ENCODE data around the gene MYO10.
"Not testable (repeated sequence)": the region's sequence is repeated elsewhere in the genome, so short reads cannot be mapped to it uniquely, and the experiment has no call there.

MYO10 gene

DNA sequence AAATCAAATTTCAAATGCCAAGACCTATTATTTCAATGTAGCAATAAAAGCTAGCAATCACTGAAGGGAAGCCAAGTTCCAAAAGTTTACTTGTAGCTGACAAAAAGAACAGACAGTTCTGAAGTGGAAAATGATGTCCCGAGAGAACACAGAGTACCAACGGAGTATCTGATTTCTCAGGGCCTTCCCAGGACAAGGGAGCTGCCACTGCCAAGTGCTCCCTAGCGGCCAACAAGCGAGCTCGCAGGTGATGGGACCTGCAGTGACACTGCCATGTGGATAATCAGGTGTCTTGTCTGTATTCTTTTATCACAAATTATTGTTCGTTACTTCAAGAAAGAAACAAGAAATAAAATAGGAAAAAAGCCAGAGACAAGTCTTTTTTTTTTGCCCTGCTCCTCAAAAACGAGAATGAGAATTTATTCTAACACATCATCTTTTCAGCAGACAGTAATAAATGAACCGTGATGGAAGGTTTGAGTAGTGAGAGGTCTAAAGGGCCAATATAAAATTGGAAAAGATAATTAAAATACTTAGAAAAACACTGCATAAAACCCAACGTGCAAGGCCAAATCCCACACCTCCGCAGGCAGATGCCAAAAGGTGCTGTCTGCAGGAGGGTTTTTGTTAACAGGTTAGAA lies 159.4 kb downstream of the MYO10 start:
- peak; percentile 71 to 79 for DNase-seq

DNA sequence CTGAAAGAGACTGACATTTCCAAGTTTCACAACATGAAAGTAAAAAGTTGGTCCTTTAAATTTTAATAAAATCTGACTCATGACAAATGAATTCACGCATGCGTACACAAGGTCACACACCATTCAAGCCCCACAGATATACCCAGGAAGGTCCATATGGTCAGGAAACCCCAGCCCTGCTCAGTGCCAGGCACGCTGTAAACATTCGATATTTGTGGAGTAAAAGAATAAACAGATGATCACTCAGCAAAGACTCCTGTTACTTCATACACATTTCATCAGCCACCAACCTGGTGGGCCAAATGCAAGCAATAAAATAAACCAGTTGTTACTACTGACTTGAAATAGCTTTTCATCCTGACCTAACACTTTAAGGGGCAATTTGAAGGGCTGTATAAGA lies 161.3 kb downstream of the MYO10 start:
- DNase-seq = no peak

DNA sequence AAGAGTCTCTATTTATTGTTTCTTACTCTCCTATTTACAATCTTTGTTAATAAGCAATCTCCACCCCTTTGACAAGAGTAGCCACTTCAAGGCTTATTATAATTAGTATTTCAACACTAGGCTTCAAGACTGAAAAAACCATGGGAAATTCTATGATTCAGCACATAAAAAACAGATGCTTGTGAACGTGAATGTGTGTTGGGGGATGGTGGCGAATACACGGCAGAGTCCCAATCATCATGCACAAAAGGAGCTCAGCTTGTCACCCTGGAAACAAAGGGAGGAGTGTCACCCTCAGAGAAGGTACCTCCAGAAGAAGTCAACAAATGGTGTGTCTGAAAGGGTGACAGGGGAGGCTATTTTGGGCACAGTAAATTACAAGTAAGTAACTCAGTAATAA lies 162.1 kb downstream of the MYO10 start:
- DNase-seq = no peak

DNA sequence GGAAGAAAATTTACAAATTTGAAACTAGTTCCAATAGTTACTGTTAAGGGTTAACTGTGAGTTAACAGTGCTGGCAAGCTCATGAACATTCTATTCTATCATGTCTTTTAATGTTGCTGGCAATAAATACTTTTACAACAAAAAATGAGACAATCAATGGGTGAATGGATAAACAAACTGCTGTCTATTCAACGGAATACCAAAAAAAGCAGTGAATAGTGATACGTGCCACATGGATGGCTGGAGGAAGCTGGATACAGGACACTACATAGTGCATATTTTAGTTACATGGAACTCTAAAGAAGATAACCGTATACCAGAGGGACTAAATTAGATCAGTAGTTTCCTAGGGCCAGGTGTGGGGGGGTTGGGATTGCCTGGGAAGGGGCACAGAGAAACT lies 163.5 kb downstream of the MYO10 start:
- DNase-seq = no peak

DNA sequence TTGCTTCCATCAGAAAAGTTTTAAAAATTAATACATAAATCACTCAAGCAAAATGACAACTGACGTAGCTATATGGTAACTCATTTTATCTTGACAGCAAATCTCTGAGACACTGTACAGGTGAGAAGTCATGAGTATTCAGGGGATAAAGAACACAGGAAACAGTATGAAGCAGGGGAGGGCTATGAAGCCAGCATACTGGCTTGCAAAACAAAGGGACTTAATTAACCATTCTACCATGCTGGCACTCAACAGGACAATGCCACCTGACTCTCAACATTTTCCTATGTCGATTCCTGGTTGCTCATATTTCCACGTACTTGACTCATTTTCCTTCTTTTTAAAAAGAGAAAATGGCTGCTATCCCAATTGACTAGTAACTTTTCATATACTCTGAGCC lies 167.9 kb downstream of the MYO10 start:
- DNase-seq = no peak

DNA sequence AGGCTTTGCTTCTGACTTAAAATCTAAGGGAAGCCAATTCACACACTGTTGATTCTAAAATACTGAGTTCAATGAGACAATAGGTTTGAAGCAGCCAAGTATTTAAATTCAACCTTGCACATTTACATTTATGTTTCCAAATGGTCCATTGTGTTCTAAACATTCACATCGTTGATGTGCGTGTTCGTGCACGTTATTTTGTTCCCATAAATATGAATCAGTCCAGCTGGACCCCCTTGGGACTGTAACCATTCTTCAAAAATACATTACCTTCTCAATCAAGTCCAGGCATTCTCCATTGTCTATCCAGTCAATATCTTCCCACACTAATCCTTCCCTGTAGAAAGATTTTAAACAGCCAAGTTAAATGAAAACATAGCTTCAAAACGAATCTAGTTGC lies 172.9 kb downstream of the MYO10 start:
- DNase-seq = no peak

DNA sequence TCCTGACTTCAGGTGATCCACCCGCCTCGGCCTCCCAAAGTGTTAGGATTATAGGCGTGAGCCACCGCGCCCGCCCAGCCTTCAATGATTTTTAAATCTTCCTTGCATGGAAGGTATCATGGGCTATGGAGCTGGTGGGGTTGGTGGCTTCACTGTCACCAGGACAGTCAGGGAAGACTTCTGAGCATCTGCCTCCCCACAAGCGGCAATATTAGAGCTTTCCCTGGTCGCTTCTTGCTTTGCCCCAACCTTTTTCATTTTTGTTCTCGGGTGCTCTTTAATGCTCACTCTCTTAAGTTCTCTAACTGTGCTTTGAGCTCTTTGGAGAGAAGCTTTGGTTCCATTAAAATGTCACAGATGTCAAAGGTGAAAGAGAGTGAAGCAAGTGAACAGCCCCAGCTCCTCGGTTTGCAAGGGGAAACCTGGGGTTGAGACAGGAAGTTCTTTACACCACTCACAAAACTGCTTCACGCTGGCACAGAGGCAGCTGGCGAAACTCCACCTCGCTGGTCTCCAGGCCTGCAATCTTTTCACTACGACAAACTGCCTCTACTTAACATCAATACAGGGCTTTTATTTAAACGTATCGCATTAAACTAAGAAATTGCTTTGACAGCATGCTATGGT lies 176.8 kb downstream of the MYO10 start:
- DNase-seq = peak; percentile 45 to 57

DNA sequence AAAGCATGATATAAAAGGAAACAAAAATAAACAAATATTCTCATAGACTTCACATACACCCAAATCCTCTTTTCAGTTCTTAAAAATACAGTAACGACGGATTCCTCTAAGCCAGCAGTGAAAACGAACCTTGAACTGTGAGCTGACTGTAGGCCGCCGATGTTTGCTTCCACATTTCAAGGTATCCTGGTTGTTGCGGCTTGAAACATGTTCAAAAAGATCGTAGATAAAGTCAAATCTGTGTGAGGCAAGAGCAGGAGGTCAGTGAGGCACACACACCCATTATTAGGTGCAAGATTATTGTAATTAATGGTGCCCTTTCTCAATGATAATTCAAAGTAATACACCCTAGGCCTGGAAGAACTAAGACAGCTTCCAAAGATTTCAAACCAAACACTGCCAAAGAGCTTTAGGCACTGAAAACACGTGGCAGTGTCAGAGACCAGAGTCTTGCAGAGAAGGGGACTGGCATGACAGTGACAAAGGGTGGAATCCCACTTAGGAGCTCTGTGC lies 178.0 kb downstream of the MYO10 start:
- DNase-seq = no peak

DNA sequence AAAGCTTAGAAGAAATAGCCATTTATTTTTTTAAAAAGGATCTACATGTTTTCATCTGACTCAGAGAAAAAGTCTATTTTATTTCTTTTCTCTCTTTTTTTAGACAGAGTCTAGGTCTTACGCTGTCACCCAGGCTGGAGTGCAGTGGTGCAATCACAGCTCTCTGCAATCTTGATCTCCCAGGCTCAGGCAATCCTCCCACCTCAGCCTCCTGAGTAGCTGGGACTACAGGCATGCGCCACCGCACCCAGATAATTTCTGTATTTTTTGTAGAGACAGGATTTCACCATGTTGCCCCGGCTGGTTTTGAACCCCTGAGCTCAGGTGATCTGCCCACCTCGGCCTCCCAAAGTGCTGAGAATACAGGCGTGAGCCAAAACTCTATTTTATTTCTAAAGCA lies 178.5 kb downstream of the MYO10 start:
- DNase-seq = not testable (repeated sequence)

DNA sequence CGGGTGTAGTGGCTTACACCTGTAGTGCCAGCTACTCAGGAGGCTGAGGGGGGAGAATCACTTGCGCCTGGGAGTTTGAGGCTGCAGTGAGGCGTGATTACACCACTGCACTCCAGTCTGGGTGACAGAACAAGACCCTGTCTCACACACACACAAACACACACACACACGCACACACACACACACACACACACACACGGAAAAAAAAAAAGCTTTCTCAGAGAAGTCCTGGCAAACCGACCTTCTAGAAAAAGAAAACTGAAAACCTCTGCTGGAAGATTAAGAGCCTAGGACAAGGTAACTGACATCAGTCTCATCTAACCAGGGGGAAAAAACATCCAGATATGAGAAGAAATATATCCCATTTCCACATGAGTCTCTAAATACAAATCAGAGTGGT lies 178.9 kb downstream of the MYO10 start:
- no peak for DNase-seq

DNA sequence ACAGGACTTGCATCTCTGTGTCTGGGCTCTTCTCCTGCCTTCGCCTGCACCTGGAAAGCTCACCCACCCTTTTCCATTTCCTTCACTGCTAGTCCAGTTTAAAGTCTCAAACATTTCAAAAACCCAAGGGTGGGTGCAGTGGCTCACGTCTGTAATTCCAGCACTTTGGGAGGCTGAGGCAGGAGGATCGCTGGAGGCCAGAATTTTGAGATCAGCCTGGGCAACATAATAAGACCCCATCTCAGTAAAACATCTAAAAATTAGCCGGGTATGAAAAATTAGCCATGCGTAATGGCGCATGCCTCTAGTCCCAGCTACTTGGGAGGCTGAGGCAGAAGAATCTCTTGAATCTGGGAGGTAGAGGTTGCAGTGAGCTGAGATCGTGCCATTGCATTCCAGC lies 179.4 kb downstream of the MYO10 start:
- no peak for DNase-seq

DNA sequence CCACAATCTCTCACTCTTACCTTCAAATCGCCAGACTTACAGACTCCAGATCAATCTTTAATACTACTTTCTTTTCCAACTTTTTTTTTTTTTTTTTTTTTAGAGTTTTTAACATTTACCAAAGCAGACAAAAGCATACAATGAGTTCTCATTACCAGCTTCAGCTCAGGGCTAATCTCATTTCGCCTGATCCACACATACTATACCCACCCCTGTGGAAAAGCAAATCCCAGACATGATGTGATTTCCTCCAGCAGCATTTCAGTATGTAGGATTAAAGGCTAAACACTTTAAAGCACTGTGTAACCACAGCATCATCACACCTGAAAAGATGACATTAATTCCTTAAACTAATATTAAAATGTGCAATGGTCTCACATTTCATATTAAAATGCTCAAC lies 180.4 kb downstream of the MYO10 start:
- DNase-seq = no peak

DNA sequence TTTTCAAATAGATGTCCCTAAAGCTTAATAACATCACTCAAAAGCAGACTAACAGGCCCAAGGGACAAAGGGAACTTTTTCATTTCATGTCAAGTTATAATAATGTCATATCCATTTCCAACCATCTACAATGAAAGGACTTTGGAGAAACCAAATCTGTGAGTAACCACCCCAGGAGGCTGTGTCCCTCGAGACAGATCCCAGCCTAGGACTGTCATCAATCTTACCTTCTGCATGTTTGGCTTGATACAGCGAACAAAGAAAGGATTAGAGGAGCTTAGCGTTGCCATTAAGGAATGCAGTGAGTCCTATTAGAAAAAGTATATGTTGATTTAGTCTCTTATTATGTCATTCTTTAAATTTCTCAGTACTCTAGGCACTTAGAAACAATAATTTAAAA lies 181.5 kb downstream of the MYO10 start:
- DNase-seq = no peak

DNA sequence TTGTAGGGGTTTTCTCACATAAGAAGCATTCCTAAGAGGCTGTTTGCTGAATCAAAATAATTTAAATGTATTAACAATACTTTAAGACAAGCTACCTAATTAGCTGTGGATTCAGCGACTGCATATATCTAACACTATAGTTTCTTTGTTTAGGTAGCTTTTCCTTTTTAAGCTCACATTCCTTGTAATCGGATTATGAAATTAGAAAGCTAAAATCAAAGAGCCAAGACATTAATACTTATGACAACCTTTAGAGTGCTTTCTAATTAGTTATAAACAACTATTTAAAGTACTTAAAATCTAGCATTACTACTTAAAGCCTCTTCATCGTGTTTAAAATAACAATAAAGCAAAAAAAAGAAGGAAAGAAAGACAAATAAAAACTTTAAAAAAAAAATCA lies 182.0 kb downstream of the MYO10 start:
- DNase-seq = no peak

DNA sequence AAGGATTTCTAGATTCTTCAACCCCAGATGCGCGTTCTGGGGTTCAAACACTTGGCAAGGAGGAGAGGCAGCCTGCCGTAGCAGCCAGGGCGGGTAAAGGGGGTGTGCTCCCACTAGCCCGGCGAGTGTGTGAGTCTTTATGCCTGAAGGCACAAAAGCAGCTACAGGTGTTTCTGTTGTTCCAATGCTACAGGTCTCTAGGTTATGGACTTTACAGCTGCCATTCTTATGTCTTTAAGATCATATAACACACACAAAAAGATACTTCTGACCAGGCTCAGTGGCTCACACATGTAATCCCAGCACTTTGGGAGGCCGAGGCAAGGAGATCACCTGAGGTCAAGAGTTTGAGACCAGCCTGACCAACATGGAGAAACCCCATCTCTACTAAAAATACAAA lies 185.6 kb downstream of the MYO10 start:
- DNase-seq = no peak

DNA sequence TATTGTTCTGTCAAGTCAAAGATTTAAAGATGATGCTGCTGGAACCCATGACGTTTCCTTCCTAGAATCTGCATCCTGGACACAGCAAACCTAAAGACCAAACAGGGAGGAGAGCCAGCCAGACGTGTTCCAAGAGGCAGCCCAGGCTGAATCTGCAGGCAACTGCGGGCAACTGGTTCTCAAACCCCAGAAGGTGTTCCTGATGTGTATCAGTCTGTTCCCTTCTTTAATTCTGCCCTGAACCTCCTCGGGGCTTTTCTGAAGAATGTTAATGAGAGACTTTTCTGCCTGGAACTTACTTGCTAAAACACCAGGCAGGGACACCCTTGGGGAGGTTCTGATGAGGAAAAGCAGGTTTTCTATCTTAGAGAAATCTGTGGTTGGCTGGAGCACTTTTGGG lies 186.5 kb downstream of the MYO10 start:
- no peak for DNase-seq

DNA sequence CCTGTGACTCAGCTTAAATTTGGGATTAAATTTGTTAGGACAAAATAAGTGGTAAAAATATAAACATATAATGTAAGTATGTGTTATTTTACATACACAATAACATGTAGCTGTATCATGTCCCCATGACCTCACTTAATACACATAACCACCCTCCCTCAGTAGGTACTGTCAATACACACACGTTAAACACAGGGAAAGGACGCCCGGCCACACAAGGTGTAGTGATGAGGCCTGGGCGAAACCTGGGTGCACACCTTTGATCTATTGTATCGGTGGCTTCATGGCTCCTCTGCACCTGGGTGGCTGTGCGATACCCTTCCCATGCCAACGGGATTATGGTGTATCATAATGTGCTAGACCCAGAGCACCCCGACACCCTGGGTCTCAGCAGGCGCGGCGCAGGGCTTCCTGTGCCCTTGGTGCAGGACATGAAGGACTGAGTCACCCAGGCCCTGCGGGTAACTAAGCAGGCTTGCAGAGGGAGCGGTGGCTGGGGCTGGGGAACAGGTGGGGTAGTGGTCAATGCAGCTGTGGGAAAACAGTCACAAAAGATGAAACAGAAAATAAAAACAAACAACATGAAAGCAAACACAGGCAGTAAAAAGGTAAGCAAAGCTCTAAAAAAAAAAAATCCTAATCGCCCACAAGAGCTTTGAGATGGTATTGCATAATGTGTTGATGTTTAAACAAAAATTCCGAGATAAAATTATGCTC lies 191.8 kb downstream of the MYO10 start:
- DNase-seq = no peak

DNA sequence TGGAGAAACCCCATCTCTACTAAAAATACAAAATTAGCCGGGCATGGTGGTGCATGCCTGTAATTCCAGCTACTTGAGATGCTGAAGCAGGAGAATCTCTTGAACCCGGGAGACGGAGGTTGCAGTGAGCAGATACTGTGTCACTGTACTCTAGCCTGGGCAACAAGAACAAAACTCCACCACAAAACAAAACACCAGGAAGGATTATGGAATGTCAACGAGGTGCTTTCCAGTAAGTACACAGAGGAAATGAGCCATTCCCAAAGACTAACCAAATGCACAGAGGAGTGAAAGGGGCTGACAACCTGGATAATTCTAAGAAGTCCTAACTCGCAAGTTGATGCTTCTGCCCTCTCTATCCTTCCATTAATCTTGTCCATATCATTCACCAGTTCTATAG lies 193.2 kb downstream of the MYO10 start:
- no peak for DNase-seq

DNA sequence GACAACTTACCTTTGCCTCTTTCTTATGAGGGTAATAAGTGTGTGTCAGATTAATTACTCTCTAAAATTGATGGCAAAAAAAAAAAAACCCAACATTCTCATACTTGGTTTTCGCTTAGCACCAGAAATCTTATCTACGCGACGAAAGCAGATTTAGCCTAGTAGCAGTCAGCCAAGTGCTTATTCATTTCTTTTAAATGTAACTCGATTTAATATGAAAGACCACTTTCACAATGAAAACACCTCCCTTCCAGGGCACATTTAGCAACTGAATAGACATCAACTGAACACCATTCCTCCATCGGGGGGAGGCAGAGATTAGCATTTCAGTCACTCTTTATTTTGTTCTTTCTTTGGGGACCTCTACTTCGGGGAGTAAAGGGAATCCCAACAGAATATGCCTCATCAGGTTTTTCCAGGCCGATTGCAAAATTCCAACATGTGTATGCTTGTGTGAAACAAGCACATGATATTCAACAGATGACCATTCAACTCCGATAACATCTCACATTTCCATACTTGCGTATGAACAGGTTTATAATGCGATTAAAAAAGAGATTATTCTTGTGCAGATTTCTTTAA lies 195.2 kb downstream of the MYO10 start:
- no peak for DNase-seq

DNA sequence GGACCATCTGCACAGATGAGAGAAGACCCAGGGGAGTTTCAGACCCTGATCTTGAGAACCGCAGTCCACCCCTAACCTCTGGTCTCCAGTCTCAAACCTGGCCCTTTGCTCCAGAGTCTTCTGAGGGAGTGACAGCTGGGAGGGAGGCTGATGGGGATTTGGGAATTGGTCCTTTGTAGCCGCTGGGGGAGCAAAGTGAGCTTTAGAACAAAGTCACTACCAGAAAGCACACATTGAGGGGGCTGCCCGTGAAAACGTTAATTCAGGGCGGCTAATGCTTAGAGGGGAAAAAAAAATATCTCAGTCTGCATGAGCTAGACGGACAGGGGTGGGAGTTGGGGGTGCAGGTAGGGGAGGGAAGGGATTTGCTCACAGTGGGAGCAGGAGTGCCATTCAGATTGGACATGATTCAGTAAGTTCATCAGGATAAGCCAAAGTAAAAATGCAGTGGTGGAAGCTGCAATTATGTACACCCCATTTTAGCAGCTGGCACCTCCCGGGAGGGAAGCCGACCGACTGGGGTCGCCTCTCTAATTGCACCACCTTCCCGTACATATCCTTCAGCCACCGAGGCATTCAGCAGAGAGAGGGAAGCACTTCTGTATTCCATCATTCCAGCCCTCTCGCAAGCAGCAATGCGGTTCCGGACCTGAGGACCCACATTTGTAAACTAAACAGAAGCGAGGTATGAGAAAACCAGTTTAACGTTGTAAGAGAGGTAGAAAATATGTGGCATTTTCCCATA lies 195.8 kb downstream of the MYO10 start:
- no peak for DNase-seq

DNA sequence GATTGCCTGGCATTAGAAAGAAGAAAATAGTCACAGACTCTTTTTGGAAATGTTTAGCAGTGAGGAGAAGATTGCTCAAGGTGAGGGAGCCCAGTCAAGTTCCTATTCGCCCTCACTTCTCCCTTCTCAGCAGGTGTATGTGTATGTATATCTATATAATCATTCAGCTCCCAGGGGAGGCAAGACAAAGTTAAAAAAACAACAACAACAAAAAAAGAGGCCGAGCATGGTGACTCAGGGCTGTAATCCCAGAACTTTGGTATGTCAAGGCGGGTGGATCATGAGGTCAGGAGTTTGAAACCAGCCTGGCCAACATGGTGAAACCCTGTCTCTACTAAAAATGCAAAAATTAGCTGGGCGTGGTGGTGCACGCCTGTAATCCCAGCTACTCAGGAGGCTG lies 197.7 kb downstream of the MYO10 start:
- DNase-seq = not testable (repeated sequence)

DNA sequence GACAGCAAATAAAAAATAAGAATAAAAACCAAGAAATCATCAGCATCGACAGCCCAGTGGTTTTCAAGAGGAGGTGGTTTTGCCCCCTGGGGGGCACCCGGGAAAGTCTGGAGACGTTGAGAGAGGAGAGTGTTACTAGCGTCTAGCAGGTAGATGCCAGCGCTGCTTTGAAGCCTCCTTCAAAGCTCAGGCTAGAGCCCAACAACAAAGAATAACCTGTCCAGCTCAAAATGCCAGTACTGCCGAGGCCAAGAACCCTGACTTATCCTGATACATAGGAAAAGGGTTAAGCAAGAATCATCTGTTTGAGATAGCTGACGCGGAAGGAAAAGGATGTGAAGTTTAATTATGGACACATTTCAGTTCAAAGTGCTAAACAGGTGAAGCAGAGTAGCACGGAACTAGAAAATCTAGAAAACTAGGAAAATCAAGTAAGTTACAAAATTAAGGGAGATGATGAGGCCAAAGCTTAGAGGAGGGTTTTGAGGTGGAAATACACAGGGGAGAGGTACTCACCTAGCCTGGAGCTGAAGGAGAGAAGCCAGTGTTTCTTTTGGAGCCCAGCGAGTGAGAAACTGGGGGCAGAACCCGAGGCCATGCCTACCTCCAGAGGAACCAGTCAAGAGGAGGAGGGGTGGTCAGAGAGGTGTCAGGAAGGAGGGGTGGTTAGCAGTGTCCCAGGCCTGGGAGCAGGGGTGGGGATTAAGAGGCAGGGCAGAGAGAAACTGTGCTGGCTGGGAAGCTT lies 198.3 kb downstream of the MYO10 start:
- DNase-seq = no peak

Data from SHP77 (cell line).